Chondrocyte (in vitro differentiated cells): Measurements from ENCODE around the gene OR13A1. TPM values are rescaled to one million over a fixed set of nuclear protein-coding genes. Genes with fewer than 3 reads are reported as not detected.

Source experiments
- DNase-seq: peaks from one replicate; pipeline ENCODE4 v3.0.0; 2021; ENCODE audit warnings: mixed read lengths, low spot score
- H3K27ac Mint-ChIP-seq: one replicate; pipeline ENCODE4 v1.8.0; 2021; ENCODE audit warnings: mild to moderate bottlenecking, moderate library complexity, mixed read lengths; ENCODE audit not compliant: unreplicated experiment
- H3K27me3 Mint-ChIP-seq: 2 replicates; pipeline ENCODE4 v1.8.0; 2021; ENCODE audit warnings: low read depth, mixed read lengths
- H3K36me3 Mint-ChIP-seq: 2 replicates; pipeline ENCODE4 v1.8.0; 2021; ENCODE audit warnings: low read depth, mixed read lengths
- H3K4me1 Mint-ChIP-seq: 2 replicates; pipeline ENCODE4 v1.8.0; 2021; ENCODE audit warnings: low read depth, mild to moderate bottlenecking, mixed read lengths
- H3K4me3 Mint-ChIP-seq: one replicate; pipeline ENCODE4 v1.8.0; 2021; ENCODE audit warnings: mild to moderate bottlenecking, moderate library complexity, mixed read lengths; ENCODE audit not compliant: unreplicated experiment
- H3K9me3 Mint-ChIP-seq: 2 replicates; pipeline ENCODE4 v1.8.0; 2021; ENCODE audit warnings: low read depth, mixed read lengths
- total RNA-seq: library from RNA; stranded (reverse); gene quantifications from 3 replicates; pipeline ENCODE4 v1.2.1, GENCODE V29; 2021
- TF ChIP-seq, protein P1 (sequence below): fragments of 200-600 bp; sonication (generic); IDR thresholded peaks from 2 replicates; pipeline ENCODE4 v1.5.0; 2021; ENCODE audit warnings: antibody characterized with exemption, mild to moderate bottlenecking, moderate library complexity

OR13A1 gene
- total RNA-seq, 1 donor from 2014 or later: not detected

GRCh38 chr10:45256246-45256645 is 59.2 kb downstream of the OR13A1 start:
- Mint-ChIP-seq H3K9me3 (no peaks in the 10 kb centered on the region), H3K4me1 (no peaks in the 10 kb centered on the region), H3K36me3 (no peaks in the 10 kb centered on the region), H3K27ac (no peak overlapping the region), H3K27me3 (peaks cover 30% of the 10 kb centered on the region), H3K4me3 (no peak overlapping the region)
- no peak for DNase-seq
- TF ChIP-seq, protein P1, sequence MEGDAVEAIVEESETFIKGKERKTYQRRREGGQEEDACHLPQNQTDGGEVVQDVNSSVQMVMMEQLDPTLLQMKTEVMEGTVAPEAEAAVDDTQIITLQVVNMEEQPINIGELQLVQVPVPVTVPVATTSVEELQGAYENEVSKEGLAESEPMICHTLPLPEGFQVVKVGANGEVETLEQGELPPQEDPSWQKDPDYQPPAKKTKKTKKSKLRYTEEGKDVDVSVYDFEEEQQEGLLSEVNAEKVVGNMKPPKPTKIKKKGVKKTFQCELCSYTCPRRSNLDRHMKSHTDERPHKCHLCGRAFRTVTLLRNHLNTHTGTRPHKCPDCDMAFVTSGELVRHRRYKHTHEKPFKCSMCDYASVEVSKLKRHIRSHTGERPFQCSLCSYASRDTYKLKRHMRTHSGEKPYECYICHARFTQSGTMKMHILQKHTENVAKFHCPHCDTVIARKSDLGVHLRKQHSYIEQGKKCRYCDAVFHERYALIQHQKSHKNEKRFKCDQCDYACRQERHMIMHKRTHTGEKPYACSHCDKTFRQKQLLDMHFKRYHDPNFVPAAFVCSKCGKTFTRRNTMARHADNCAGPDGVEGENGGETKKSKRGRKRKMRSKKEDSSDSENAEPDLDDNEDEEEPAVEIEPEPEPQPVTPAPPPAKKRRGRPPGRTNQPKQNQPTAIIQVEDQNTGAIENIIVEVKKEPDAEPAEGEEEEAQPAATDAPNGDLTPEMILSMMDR: no peak

GRCh38 chr10:45255706-45256105 is 59.7 kb downstream of the OR13A1 start:
- H3K27ac Mint-ChIP-seq: no peak overlapping the region
- TF ChIP-seq, protein P1: no peak
- no peak for DNase-seq
- peaks cover 34% of the 10 kb centered on the region for H3K27me3 Mint-ChIP-seq
- H3K4me1 Mint-ChIP-seq: no peaks in the 10 kb centered on the region
- no peak overlapping the region for H3K4me3 Mint-ChIP-seq
- no peaks in the 10 kb centered on the region for H3K36me3 Mint-ChIP-seq
- no peaks in the 10 kb centered on the region for H3K9me3 Mint-ChIP-seq

DNA sequence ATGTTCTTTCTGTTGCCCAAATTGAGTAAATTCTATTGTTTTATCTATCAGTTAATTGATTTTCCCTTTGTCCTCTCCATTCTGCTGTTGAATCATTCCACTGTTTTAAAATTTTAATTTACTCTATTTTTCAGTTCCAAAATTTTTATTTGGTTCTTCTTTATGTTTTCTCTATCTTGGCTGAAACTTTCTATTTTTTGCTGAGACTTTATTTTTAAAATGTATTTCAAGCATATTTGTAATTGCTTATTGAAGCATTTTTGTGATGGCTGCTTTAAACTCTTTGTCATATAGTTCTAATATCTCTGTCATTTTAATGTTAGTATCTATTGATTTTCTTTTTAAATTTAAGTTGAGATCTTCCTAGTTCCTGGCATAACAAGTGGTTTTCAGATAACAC is 60.5 kb downstream of the OR13A1 start:
- peaks cover 5% of the 10 kb centered on the region for H3K4me1 Mint-ChIP-seq
- no peak for DNase-seq
- TF ChIP-seq, protein P1: no peak

GRCh38 chr10:45253183-45253914 is 62.1 kb downstream of the OR13A1 start:
- Mint-ChIP-seq H3K9me3 (no peaks in the 10 kb centered on the region), H3K27me3 (peaks cover 38% of the 10 kb centered on the region), H3K36me3 (no peaks in the 10 kb centered on the region), H3K4me3 (no peak overlapping the region), H3K27ac (no peak overlapping the region), H3K4me1 (peaks cover 6% of the 10 kb centered on the region)
- TF ChIP-seq, protein P1: no peak
- DNase-seq: no peak

More for the DNA sequence above, 60.5 kb downstream of the OR13A1 start:
- no peaks in the 10 kb centered on the region for H3K9me3 Mint-ChIP-seq
- no peaks in the 10 kb centered on the region for H3K36me3 Mint-ChIP-seq
- H3K27me3 Mint-ChIP-seq: peaks cover 35% of the 10 kb centered on the region
- H3K27ac Mint-ChIP-seq: no peak overlapping the region
- no peak overlapping the region for H3K4me3 Mint-ChIP-seq

Other genes starting within 250 kb of the OR13A1 start
- gene ALOX5, start 58.6 kb upstream of the OR13A1 start, total RNA-seq: not detected in 3 replicates